Glomerular visceral epithelial cell (primary cell): Measurements from ENCODE around the gene YOD1.
A peak's percentile ranks its signal among the peaks of the same experiment; 100 is the strongest.

ENCODE experiments used
- DNase-seq: peaks from one replicate; pipeline ENCODE4 v3.0.0-alpha.2; 2016; ENCODE audit errors: extremely low spot score

The YOD1 gene

GRCh38 chr1:207073906-207074820, 23.2 kb upstream of the YOD1 start:
- peak; percentile 43 for DNase-seq

- no peak for DNase-seq
Measured at GRCh38 chr1:207072233-207072632, 21.2 kb upstream of the YOD1 start.

- no peak for DNase-seq
Measured at GRCh38 chr1:207071426-207071825, 20.4 kb upstream of the YOD1 start.

- no peak for DNase-seq
Measured at GRCh38 chr1:207070811-207071210, 19.8 kb upstream of the YOD1 start.

DNA sequence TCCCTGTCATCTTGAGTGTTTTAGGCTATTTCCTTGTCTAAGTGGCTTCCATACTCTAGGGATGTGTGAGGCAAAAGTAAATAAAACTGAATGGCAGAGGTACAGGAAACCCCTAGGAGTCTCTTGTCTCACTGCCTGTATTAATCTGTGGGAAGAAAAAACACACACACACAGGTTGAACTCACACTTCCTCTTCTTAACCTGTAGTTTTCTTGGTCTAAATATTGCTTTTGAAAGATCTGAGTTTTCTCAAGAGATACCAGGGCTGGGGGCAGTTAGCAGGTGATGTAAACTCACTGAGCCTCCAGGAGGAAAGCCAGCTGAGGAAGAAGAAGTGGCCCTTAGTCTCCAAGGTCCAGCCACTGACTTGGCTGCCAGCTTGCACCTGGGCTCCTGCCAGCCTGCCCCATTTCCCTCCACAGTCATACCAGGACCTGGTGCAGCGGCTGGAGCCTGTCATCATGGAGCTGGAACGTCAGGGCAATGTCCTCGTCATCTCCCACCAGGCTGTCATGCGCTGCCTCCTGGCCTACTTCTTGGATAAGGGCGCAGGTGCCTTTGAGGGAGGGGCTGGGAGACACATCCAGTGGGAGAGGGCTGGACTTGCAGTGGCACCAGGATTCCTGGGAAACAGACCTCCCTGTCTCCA, 19.0 kb upstream of the YOD1 start:
- DNase-seq = no peak

GRCh38 chr1:207069061-207069460, 18.1 kb upstream of the YOD1 start:
- DNase-seq = no peak

GRCh38 chr1:207067665-207068064, 16.7 kb upstream of the YOD1 start:
- no peak for DNase-seq

- no peak for DNase-seq
Measured at GRCh38 chr1:207067185-207067584, 16.2 kb upstream of the YOD1 start.

- DNase-seq = no peak
Measured at GRCh38 chr1:207064561-207064960, 13.6 kb upstream of the YOD1 start.

GRCh38 chr1:207063014-207063413, 12.0 kb upstream of the YOD1 start:
- DNase-seq = no peak

DNA sequence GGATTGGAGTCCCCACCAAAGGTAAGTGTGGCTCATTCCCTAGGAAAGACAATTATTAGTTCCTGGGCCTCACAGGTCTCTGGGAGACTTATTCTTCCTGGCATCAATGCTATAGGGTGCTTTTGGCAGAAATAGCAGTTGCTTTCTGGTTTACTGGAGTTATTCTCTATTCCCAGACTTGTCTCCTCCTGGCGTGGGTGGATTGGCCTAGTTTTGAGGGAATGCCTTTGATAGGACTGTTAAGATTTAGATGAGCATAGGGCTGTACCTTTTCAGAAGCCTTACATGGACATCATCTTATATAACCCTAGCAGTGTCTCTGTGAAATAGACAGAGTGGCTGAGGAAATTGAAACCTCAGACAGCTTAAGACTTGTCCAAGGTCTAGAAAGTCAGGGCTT, 11.1 kb upstream of the YOD1 start:
- DNase-seq = no peak

DNA sequence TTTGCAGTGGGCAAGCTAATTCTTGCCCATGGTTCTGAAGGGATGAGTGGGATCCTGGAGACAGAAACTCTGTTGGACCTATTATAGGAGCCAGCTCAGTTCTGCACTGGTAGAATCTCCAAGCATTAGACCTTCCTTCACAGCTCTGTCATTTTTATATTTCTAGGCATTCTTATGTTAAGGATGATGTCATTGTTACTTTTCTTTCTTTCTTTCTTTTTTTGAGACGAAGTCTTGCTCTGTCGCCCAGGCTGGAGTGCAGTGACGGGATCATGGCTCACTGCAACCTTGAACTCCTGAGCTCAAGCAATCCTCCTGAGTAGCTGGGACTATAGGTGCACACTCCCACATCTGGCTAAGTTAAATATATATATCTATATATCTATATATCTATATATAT, 9.6 kb upstream of the YOD1 start:
- DNase-seq = no peak

DNA sequence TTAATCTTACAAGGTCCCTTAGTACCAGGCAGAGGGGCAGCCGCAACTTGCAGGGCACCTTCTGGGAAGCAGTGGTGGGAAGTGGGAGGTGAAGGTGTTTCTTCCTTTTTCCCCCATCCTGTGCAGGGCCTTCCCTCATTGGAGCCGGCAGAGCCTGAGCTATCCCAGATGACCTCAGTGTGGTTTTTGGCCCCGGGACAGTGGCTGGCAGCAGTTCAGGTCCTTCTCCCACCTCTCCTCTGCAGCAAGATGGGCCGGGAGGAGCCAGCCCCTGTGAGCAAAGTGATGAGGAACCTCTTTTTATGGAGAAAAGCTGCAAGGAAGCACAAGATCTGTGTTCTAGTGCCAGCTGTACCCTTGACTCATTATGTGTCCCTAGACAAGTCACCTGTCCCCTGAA, 8.9 kb upstream of the YOD1 start:
- DNase-seq = peak; percentile 25

GRCh38 chr1:207058878-207059867, 8.2 kb upstream of the YOD1 start:
- no peak for DNase-seq

GRCh38 chr1:207058252-207058651, 7.2 kb upstream of the YOD1 start:
- DNase-seq = no peak

GRCh38 chr1:207056673-207057072, 5.7 kb upstream of the YOD1 start:
- DNase-seq = no peak

DNA sequence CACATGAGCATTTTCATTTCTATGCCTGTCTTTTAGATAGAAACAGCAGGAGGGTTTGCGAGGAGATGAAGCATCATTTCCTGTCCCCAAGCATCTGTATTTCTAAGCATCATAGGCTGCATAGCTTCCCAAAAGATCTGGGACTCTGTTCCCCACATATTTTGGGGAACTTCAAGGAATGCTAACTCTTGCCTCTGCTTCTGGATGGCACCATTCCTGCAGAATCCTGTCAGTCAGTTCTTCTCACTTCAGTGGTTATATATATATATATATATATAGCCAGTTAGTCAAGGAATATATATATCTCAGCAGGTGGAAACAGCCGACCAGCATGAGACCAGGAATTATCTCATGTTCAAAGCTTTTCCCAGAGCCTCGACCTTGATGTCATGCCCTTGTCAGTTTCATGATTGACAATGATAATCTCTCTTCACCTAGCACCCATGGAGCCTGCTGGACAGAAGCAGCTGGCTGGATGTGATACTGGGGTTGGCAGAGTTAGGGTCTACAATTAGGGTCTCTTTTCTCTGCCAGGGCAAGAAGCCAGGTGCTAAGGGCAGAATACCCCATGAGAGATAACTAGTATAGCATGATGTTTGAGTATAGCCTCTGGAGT, 4.5 kb upstream of the YOD1 start:
- no peak for DNase-seq

- DNase-seq = no peak
Measured at GRCh38 chr1:207054491-207054890, 3.5 kb upstream of the YOD1 start.

DNA sequence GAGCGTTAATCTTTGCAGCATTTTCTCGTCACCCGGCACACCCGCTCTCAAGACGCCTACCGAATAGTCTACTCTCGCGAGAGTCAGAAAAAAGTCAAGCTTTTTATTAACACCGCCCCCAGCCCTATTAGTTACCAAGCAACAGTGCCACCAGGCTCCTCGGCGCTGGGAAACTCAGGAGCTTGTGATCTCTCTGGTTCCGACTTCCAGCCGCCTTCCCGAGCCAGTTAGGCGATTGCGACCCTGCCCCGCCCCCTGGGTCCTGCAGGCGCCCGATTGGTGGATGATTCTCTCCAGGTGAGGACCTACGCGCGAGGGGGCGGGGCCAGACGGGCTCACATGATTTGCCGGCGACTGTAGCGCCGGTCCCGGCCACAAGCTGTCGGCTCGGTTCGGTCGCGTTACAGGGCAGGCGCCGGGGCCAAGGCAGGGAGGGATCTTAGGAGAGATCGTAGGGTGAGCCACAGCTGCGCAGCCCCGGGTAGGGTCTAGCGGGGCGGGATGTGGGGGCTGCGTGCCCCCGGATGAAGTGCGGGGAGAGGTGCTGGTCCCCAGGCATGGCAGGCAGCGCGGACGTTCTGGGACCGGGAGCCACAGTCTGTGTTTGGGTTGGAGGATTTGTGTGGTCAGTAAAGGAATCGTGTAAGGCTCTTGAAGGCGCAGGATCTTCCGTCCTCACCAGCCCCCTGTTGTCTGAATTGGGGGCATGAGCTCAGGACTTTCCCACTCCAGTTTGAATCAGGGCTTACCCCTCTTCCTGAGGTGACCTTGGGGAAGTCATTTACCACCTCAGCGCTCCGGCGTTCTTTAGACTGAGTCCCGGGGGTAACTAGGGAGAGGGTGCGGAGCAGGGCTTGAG, 2.1 kb upstream of the YOD1 start, which contains the start of gene PFKFB2:
Gene PFKFB2 (plus strand): TSS at position 365 of the 859 bp plus-strand sequence. CDS start 1,443 bp downstream, outside the sequence.
- DNase-seq = peak; percentile 98

DNA sequence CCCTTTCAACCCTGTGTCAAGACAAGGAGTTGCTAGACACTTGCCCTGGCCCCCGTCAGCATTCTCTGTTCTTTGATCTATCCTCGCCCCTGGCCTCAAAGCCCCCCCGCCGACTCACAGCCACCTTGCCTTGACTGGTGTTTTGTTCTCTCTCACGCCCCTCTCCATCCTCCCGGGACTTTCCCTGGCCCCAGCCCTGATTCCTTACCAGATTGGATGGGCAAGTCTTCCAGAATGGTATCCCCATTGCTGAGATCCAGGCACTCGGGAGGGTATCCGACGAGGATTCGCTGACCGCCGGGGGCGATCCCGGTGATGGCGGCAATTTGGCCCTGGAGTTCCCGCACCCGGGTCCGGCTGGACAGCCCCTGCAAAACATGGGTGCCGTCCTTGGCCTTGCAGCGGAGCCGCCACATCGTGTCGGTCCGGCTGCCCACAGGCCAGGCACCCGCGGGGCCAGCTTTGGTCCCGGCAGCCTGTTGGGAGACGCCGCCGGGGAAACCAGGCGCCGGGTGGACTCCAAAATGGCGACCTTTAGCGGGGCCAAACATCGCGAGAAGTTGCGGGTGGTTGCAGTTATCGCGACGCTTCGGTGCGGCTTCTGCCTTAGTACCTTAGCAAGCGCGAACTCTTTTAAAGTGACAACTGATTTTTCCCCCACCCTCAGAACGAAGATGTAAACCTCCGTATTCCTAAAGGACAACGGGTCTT, 373 bp downstream of the YOD1 start:
- DNase-seq = peak; percentile 91
